ENCODE measurements around the gene MRPL19.

DNA sequence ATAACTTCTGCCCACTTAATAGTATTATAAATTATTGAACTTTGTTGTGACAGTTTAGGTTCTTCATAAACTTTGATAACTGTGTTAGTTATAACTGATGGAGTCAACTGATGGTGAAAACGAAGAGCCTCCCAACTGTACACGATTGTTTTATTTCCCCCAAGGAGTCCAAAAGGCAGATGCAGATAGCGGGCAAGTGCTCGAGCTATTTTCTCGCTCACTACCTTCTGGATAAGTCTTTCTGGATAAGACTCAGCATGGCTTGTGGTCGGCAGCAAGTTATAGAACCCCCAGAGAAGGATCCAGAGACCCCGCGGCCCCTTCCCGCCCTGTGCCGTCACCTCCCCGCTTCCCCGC is 63.6 kb downstream of the MRPL19 start:
- TF ChIP-seq, protein P1, sequence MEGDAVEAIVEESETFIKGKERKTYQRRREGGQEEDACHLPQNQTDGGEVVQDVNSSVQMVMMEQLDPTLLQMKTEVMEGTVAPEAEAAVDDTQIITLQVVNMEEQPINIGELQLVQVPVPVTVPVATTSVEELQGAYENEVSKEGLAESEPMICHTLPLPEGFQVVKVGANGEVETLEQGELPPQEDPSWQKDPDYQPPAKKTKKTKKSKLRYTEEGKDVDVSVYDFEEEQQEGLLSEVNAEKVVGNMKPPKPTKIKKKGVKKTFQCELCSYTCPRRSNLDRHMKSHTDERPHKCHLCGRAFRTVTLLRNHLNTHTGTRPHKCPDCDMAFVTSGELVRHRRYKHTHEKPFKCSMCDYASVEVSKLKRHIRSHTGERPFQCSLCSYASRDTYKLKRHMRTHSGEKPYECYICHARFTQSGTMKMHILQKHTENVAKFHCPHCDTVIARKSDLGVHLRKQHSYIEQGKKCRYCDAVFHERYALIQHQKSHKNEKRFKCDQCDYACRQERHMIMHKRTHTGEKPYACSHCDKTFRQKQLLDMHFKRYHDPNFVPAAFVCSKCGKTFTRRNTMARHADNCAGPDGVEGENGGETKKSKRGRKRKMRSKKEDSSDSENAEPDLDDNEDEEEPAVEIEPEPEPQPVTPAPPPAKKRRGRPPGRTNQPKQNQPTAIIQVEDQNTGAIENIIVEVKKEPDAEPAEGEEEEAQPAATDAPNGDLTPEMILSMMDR (IDR thresholded peaks at IDR 0.05; ENCODE audit: low read depth, low read length) = no peak
- TF ChIP-seq EZH2phosphoT487 (IDR thresholded peaks at IDR 0.05; ENCODE audit: low read depth) = no peak

Measured in OCI-LY3 (cell line).